ENCODE data around the gene HBM. TPM values are rescaled to one million over a fixed set of nuclear protein-coding genes. Genes with fewer than 3 reads are reported as not detected.
"Not testable (repeated sequence)": the region's sequence is repeated elsewhere in the genome, so short reads cannot be mapped to it uniquely, and the experiment has no call there.

HBM gene
- polyA plus RNA-seq, 12 donors = 1.5 to 22.3 (median 6.9) TPM; not detected in 2

DNA sequence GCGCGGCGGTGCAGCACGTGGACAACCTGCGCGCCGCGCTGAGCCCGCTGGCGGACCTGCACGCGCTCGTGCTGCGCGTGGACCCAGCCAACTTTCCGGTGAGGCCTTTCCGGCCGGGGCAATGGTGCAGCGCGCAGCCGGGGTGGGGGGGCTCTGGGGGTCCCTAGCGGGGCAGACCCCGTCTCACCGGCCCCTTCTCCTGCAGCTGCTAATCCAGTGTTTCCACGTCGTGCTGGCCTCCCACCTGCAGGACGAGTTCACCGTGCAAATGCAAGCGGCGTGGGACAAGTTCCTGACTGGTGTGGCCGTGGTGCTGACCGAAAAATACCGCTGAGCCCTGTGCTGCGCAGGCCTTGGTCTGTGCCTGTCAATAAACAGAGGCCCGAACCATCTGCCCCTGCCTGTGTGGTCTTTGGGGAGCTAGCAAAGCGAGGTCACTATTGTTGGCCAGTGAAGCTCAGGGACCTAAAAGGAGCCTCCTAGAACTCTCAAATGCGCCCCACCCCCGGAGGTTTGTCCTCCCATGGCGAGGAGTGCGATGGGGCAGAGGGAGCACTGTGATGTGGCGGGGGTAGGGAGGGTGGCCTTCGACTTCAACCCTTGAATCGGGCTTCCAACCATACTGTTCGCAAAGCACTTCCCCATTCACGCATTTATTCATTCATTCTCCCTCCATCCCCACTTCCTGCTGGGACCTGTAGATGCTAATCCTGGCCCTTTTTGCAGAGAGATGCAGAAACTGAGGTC is 770 bp downstream of the HBM start:
- no peak for DNase-seq

DNA sequence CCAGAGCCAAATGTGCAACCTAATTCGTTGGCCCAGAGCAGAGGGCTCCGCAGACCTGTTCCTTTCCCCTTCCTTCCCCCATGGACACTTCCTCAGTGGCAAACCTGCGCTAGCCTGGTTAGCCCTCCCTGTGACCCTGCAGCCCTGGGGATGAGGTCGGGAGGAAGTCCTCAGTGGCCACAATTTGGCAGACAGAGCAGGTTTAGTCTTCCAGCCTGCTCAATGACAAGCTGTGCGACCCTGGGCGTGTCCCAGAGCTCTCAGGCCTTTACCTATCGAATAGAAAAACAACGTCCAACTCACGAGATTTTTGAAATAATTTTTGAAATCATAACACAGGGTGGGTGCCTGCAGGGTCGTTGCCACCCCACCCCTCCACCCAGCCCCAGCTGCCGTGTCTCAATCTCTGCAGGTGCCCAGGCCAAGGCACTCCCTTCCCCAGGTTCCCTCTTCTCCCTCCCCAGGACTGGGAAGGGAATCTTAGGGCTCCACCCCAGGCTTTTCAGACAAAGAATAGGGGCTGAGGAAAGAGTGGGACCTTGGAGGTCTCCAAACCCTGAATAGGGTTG is 1.4 kb downstream of the HBM start:
- DNase-seq = no peak

GRCh38 chr16:168424-168823 is 2.6 kb downstream of the HBM start:
- DNase-seq = no peak

- DNase-seq = no peak
Measured at GRCh38 chr16:169014-169413, 3.2 kb downstream of the HBM start.

- not testable (repeated sequence) for DNase-seq
Measured at GRCh38 chr16:170088-170507, 4.3 kb downstream of the HBM start.

GRCh38 chr16:170788-171187 is 5.0 kb downstream of the HBM start:
- no peak for DNase-seq

- DNase-seq = not testable (repeated sequence)
Measured at GRCh38 chr16:172374-172941, 6.7 kb downstream of the HBM start, which contains the start of gene HBA2. HBA2 (plus strand) TSS chr16:172876; CDS start chr16:172913, 37 bp downstream.

GRCh38 chr16:173211-173854 is 7.6 kb downstream of the HBM start:
- DNase-seq = not testable (repeated sequence)

GRCh38 chr16:173928-174769 is 8.4 kb downstream of the HBM start:
- not testable (repeated sequence) for DNase-seq

DNA sequence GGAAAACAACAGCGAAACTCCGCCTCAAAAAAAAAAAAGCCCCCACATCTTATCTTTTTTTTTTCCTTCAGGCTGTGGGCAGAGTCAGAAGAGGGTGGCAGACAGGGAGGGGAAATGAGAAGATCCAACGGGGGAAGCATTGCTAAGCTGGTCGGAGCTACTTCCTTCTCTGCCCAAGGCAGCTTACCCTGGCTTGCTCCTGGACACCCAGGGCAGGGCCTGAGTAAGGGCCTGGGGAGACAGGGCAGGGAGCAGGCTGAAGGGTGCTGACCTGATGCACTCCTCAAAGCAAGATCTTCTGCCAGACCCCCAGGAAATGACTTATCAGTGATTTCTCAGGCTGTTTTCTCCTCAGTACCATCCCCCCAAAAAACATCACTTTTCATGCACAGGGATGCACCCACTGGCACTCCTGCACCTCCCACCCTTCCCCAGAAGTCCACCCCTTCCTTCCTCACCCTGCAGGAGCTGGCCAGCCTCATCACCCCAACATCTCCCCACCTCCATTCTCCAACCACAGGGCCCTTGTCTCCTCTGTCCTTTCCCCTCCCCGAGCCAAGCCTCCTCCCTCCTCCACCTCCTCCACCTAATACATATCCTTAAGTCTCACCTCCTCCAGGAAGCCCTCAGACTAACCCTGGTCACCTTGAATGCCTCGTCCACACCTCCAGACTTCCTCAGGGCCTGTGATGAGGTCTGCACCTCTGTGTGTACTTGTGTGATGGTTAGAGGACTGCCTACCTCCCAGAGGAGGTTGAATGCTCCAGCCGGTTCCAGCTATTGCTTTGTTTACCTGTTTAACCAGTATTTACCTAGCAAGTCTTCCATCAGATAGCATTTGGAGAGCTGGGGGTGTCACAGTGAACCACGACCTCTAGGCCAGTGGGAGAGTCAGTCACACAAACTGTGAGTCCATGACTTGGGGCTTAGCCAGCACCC is 9.5 kb downstream of the HBM start:
- DNase-seq = no peak

GRCh38 chr16:176006-176405 is 10.2 kb downstream of the HBM start:
- DNase-seq = not testable (repeated sequence)

GRCh38 chr16:176477-177382 is 11.0 kb downstream of the HBM start, which contains the start of gene HBA1:
HBA1 (plus strand) TSS chr16:176680; CDS start chr16:176717, 37 bp downstream.
- not testable (repeated sequence) for DNase-seq

DNA sequence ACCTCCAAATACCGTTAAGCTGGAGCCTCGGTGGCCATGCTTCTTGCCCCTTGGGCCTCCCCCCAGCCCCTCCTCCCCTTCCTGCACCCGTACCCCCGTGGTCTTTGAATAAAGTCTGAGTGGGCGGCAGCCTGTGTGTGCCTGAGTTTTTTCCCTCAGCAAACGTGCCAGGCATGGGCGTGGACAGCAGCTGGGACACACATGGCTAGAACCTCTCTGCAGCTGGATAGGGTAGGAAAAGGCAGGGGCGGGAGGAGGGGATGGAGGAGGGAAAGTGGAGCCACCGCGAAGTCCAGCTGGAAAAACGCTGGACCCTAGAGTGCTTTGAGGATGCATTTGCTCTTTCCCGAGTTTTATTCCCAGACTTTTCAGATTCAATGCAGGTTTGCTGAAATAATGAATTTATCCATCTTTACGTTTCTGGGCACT is 11.6 kb downstream of the HBM start:
- DNase-seq = no peak

GRCh38 chr16:177981-178667 is 12.3 kb downstream of the HBM start:
- no peak for DNase-seq

GRCh38 chr16:178668-179015 is 12.9 kb downstream of the HBM start:
- no peak for DNase-seq

- no peak for DNase-seq
Measured at GRCh38 chr16:179211-180092, 13.7 kb downstream of the HBM start.

- no peak for DNase-seq
Measured at GRCh38 chr16:180101-180675, 14.4 kb downstream of the HBM start, which contains the start of gene HBQ1. HBQ1 (plus strand) TSS chr16:180459; CDS start chr16:180487, 28 bp downstream.
